Kidney glomerular epithelial cell (primary cell): ENCODE data around the gene SNTG2.
A peak's percentile ranks its signal among the peaks of the same experiment; 100 is the strongest.

Experiments
- DNase-seq: peaks from one replicate; lab custom pipeline; 2025; lab: John Stamatoyannopoulos, UW

SNTG2 gene

DNA sequence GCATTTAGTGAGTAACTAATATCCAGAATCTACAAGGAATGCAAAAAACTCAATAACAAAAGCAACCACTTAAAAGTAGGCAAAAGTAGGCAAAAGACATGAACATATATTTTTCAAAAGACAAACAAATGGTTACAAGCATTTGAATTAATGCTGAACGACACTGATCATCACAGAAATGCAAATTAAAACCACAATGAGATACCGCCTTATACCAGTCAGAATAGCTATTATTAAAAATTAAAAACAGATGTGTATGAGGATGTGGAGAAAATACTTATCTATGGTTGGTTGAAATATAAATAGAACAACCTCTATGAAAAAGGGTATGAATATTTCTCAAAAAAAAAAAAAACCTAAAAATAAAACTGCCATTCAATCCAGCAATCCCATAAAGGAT lies 51.7 kb downstream of the SNTG2 start:
- DNase-seq = no peak

DNA sequence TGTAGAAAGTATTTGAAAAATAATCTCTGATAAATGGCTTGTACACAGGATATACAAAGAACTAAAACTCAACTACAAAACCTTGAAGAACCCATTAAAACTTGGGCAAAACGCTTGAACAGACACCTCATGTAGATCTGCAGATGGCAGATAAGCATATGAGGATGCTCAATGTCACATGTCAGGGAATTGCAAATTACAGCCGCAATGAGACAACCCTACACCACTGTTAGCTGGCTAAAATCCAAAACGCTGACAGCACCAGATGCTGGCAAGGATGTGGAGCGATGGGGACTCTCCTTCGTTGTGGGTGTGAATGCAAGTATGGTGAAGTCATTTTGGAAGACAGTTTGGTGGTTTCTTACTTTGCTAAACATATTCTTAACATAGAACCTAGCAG lies 53.7 kb downstream of the SNTG2 start:
- no peak for DNase-seq

- peak; percentile 63 for DNase-seq
Measured at GRCh38 chr2:1010415-1010930, 59.8 kb downstream of the SNTG2 start.

GRCh38 chr2:1011006-1011405 lies 60.4 kb downstream of the SNTG2 start:
- DNase-seq = no peak

DNA sequence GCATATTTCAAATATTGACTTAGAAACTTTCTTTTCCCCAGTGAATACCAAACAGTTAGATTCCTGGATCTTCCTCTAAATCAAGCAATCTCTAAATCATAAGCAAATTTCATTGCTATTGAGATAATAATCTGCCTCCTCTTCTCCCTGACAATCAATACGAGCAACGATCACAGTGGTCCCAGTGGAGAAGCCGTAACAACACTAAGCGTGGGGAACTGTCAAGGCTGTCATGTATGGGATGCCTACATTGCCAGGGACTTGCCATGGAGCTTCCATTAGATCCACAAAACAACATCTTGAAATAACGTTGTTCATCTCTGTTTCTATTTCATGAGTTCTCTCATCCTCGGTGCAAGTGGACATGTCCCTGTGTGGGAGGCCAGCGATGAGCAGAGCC lies 61.3 kb downstream of the SNTG2 start:
- no peak for DNase-seq

DNA sequence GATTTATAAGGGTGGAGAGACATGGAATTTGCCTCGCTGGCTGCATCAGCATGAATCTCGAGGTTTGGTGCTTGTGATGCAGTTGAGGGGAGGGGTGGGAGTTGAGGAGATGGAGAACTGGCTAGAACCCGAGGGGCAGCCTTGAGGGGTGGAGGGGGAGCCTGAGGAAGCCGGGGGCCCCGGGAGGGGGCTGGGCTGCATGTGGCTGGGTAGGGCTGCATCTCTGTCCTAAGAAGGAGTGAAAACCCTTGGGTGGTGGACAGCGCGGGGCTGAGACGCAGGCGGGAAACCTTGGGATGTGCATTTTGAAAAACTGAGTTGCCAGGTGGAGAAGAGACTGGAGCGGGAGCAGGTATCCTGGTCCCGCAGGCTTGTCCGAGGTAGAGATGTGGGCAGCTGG lies 64.2 kb downstream of the SNTG2 start:
- DNase-seq = no peak

DNA sequence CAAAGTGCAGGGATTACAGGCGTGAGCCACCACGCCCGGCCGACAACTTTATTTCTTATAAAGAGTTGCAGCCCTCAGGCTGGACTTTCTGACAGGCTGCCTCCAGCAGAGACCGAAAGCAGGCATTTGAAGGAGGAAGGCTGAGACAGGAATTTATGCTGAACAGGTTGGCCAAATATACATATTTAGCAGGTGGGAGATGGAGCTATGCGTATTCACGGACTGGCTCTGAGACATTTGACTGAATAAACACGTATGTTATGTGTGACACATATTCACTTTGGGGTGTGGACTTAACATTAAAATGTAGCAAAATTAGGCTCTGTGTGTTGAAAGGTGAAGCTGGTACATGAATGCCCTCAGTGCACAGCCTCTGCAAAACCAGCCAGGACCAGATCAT lies 65.9 kb downstream of the SNTG2 start:
- no peak for DNase-seq

GRCh38 chr2:1017827-1018226 lies 67.2 kb downstream of the SNTG2 start:
- DNase-seq = no peak

DNA sequence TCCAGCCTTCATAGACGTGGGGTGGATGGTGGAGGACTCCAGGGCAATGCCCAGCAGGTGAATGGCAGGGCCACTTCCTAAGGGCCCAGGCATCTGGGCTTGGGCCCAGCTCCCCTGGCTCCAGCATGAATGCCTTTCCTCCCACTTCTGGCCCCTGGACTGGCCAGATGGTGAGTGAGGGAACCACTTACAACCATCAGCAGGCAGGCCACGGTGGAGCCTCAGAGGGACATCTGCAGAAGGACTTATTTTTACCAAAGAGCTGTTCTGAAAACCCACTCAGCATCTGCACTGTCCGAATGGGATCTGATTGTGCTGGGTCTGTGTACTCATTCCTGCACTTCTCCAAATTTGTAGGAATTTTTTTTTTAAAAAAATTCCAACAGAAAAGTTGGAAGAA lies 69.6 kb downstream of the SNTG2 start:
- no peak for DNase-seq

- no peak for DNase-seq
Measured at GRCh38 chr2:1022178-1022577, 71.5 kb downstream of the SNTG2 start.

DNA sequence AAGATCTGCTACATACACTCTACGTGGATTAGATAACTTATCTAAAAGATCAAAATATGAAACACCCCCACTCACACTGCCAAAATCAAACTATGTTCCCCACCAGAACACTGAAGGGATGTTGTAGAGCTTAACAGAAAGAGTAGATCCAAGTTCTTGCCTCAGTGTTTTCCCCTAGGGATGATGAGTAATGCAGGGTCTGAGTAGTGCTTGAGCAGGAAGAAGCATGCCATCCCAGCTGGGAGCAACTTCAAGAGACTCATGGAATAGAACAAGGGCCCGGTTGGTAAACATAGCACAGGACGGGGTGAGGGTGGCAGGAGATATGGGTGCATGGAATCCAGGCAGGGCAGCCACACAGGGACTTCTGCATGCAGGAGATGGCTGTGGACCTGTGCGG lies 74.3 kb downstream of the SNTG2 start:
- no peak for DNase-seq

DNA sequence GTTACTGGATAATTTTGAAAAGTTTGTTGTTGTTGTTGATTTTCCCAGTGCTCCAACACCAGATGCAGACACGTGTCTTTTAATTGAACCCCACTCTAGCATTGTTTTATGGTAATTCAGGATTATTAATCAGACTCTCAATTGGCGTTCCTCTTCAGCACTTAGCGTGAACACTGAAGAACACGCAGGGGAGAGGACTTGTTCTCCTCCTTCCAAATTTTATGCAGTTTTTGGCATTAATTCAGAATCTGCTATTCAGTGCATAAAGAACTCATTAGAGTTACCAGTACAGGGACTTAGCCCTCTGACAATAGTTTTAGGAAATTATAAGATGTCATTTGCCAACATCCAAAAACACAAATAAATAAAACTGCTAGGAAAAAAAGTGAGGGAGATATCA lies 75.5 kb downstream of the SNTG2 start:
- no peak for DNase-seq

DNA sequence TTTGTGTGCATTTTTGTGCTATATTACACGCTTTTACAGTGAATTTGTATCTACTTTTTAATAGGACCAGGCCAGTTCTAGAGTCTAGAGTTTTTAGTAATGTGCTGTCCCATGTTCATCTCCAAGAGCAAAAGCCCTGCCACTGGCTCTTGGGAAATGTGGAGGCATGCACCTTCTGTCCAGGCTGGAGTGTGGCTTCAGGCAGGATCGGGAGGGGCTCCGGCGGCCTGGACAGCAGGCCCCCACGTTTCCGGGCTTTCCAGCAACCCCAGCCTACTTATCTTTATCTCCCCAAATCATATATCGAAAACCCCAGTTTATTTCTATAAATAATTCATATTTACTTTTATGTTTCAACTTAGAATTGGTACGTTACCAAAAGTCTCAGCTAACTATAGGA lies 78.2 kb downstream of the SNTG2 start:
- no peak for DNase-seq

DNA sequence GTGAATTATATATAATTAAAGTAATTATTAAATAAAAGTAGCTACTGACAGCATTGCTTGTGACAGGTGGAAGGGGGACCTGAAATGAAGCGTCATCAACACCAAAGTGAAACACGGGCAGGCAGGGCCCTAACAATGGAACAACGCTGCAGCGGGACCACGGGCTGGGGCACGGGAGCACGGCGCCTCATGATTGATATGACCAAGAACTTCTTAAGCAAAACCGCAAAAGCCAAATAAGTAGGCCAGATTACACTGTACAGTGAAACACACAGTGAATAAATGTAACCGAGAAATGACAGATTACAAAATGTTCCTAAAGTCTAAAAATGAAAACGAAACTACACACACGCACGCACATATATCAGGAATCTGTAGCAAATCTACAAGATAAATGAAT lies 81.4 kb downstream of the SNTG2 start:
- no peak for DNase-seq

GRCh38 chr2:1033069-1033468 lies 82.4 kb downstream of the SNTG2 start:
- no peak for DNase-seq

DNA sequence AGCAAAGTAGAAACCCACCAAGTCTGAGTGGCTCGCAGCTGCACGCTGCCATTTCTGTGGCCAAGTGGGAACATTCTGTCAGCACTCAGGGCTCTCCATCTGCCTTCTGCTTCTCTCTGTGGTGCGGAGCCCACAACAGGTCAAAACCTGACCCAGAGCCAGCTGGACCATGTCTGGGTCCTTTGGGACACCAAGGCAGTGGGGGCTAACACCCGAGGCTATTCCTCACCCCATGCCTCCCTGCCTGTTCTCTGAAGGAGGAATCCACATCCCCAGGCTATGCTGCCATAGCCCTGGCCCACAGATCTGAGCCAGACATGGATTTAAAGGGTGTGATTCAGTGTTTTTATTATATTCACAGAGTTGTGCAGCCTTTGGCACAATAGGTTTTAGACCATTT lies 86.4 kb downstream of the SNTG2 start:
- no peak for DNase-seq

DNA sequence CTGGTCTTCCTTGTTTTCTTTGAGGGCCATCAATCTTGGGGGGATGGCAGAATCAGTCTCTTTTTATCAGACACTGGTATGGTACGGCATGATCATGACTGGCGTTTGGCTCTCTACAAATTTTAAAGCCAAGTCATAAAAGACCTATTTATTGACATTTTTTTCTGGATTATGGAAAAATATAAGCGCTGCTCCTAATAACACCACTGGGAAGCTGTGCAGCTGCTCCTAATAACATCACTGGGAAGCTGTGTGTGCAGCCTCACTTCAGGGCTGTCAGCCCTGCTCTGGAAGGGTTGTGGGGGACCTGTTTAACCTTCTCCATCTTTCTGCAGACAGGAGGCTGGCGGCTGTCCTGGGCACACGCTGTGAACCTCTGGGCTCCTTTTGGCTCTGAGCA lies 88.9 kb downstream of the SNTG2 start:
- DNase-seq = no peak

DNA sequence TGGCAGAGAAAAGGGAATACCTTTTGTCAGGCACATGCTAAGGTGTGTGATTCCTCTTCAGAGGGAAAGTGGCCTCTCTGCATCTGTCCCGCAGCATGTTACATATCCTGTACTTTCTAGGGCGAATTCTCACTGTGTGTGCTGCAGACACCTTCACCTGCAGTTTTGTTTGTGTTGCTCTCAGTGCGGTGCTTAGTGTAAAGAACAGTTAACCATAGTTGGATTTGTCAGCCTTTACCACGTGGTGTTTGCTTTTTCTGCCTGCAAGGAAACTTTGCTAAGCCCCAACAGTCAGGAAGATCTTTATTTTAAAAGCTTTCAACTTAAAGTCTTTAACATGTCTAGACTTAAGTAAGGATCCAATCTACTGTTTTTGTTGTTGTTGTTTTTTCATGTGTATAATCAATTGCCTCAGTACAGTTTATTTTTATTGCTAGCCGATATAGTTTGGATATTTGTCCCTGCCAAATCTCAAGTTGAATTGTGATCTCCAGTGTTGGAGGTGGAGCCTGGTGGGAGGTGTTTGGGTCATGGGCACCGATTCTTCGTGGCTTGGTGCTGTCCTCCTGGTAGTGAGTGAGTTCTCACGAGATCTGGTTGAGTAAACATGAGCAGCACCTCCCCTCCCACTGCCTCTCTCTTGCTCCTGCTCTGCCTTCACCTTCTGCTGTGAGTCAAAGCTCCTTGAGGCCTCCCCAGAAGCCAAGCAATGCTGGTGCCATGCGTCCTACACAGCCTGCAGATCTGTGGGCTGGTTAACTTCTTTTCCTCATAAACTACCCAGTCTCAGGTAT lies 90.6 kb downstream of the SNTG2 start:
- no peak for DNase-seq

DNA sequence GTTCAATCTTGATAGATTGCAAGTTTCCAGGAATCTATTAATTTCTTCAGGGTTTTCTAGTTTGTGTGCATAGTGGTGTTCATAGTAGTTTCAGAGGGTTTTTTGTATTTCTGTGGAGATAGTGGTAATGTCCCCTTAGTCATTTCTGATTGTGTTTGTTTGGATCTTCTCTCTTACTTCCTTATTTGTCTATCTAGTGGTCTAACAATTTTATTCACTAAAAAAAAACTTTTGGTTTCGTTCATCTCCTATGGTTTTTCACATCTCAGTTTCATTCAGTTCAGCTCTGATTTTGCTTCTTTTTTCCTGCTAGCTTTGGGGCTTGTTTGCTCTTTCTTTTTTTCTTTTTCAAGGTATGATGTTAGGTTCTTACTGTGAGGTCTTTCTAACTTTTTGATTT lies 94.5 kb downstream of the SNTG2 start:
- DNase-seq = no peak

DNA sequence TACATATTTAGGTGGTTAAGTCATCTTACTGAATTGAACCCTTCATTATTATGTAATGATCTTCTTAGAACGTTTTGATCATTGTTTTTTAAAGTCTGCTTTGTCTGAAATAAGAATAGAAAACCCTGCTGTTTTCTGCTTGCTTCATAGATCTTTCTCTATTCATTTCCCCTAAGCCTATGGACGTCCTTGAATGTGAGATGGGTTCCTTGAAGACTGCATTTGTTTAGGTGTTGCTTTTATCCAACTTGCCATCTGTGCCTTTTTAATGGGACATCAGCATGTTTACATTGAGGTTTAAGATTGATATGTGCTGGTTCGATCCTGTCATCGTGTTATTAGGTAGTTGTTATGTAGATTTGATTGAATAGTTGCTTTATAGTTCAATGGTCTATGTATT lies 95.4 kb downstream of the SNTG2 start:
- DNase-seq = no peak

GRCh38 chr2:1047485-1047884 lies 96.8 kb downstream of the SNTG2 start:
- no peak for DNase-seq

DNA sequence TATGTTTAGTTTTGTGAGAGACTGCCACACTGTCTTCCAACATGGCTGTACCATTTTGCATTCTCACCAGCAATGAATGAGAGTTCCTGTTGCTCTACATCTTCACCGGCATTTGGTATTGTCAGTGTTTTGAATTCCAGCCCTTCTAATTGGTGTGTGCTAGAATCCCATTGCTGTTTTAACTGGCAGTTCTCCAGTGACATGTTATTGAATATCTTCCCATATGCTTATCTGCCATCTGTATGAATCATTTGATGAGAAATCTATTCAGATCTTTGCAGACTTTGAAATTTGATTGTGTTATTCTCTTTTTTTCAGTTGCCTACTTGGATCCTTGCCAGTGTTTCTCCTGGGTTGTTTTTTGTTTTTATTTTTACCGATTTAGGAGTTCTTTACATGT lies 99.0 kb downstream of the SNTG2 start:
- DNase-seq = no peak

GRCh38 chr2:1051075-1051474 lies 100.4 kb downstream of the SNTG2 start:
- peak; percentile 38 for DNase-seq

DNA sequence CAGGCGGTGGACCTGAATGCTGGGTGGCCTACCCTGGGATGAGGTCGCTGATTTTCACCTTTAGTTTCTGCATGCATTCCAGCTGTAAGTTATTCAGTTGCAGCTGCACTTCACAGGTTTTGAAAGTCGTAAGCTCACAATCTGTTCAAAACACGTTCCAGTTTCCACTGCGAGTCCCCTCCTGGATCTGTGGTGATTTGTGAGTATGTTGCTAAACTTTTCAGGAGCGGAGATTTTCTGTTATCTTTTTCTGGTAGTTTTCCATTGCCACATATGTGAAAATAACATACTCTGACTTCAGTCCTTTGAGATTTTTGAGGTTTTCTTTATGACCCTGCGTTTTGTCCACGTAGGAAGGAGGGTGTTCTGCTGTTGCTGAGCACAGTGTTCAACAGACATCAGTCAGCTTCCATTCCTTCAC lies 102.1 kb downstream of the SNTG2 start:
- DNase-seq = no peak
